H1 (cell line): Measurements from ENCODE around the gene OTOGL. TPM values are rescaled to one million over a fixed set of nuclear protein-coding genes. Genes with fewer than 3 reads are reported as not detected.

Experiments
- CTCF ChIA-PET: fragments of 300-600 bp; sonication (Branson Sonifier 250); formaldehyde crosslinking; loops from one replicate; lab custom pipeline; 2021; ENCODE audit not compliant: partially characterized antibody; lab: Charles Lee
- POLR2A ChIA-PET: fragments of 300-600 bp; sonication (Branson Sonifier 250); formaldehyde crosslinking; loops from one replicate; lab custom pipeline; 2021; ENCODE audit warnings: inconsistent platforms; ENCODE audit not compliant: partially characterized antibody; lab: Charles Lee
- DNase-seq, 2 experiments: peaks; one replicate each; pipeline versions ENCODE4 v3.0.0 to v3.0.0-alpha.2; 2010 to 2022; ENCODE audit warnings: low spot score in 2 of 2, low read depth in 1 of 2, mixed read lengths in 1 of 2
- FAIRE-seq: peaks from 2 replicates; lab custom pipeline; 2011; peaks lifted over from hg19 to GRCh38; lab: Jason Lieb, UNC
- H2AFZ ChIP-seq: 2 replicates; pipeline ENCODE4 v1.8.1; 2012; ENCODE audit warnings: low read length, inconsistent platforms
- H2AK5ac ChIP-seq: 2 replicates; pipeline ENCODE4 v1.6.1; 2013; ENCODE audit warnings: low read depth, low read length
- H2BK120ac ChIP-seq: replicated peaks from 2 replicates; pipeline ENCODE3; 2013; ENCODE audit warnings: low read depth, low read length, inconsistent platforms
- H2BK12ac ChIP-seq: 2 replicates; pipeline ENCODE4 v1.6.1; 2013; ENCODE audit warnings: low read depth, low read length
- H2BK15ac ChIP-seq: 2 replicates; pipeline ENCODE4 v1.6.1; 2013; ENCODE audit warnings: low read length
- H2BK20ac ChIP-seq: 2 replicates; pipeline ENCODE4 v1.6.1; 2013; ENCODE audit warnings: low read length
- H2BK5ac ChIP-seq: 2 replicates; pipeline ENCODE4 v1.6.1; 2013; ENCODE audit warnings: low read depth, low read length
- H3K14ac ChIP-seq: 2 replicates; pipeline ENCODE4 v1.6.1; 2013; ENCODE audit warnings: inconsistent platforms; ENCODE audit not compliant: insufficient read length
- H3K18ac ChIP-seq: 2 replicates; pipeline ENCODE4 v1.6.1; 2013; ENCODE audit warnings: low read length; ENCODE audit errors: extremely low read depth
- H3K23ac ChIP-seq: 2 replicates; pipeline ENCODE4 v1.6.1; 2013; ENCODE audit warnings: inconsistent platforms; ENCODE audit not compliant: insufficient read length
- H3K23me2 ChIP-seq: 2 replicates; pipeline ENCODE4 v1.6.1; 2013; ENCODE audit warnings: low read depth, low read length
- H3K27ac ChIP-seq: 2 replicates; pipeline ENCODE4 v1.6.1; 2011; ENCODE audit warnings: low read depth, low read length, inconsistent platforms
- H3K27me3 ChIP-seq, 4 experiments: replicated peaks in 1 of 4; 1 replicate in 1 of 4; 2 replicates in 3 of 4; pipeline versions ENCODE4 v1.6.1 to v1.8.1; 2011 to 2013; ENCODE audit warnings: low read length in 3 of 4, mild to moderate bottlenecking in 3 of 4, inconsistent platforms in 2 of 4, mixed read lengths in 2 of 4, moderate library complexity in 1 of 4; ENCODE audit not compliant: control insufficient read depth in 3 of 4, insufficient read depth in 3 of 4; ENCODE audit errors: extremely low read depth in 1 of 4
- H3K36me3 ChIP-seq, 4 experiments: 2 replicates each; pipeline versions ENCODE4 v1.6.1 to v1.8.1; 2011 to 2013; ENCODE audit warnings: mild to moderate bottlenecking in 4 of 4, low read length in 3 of 4, moderate library complexity in 2 of 4, control low read depth in 1 of 4, inconsistent platforms in 1 of 4; ENCODE audit not compliant: insufficient read depth in 4 of 4, control insufficient read depth in 2 of 4
- H3K4ac ChIP-seq: replicated peaks from 2 replicates; pipeline ENCODE3; 2013; ENCODE audit warnings: low read length, low read depth, mixed read lengths, inconsistent platforms; ENCODE audit not compliant: insufficient read length
- H3K4me1 ChIP-seq, 4 experiments: replicated peaks in 1 of 4; 1 replicate in 1 of 4; 2 replicates in 3 of 4; pipeline versions ENCODE4 v1.6.1 to v1.8.1; 2011 to 2013; ENCODE audit warnings: low read length in 3 of 4, inconsistent platforms in 2 of 4, mixed read lengths in 1 of 4; ENCODE audit not compliant: insufficient read depth in 4 of 4, control insufficient read depth in 3 of 4
- H3K4me2 ChIP-seq, 2 experiments: 2 replicates each; pipeline versions ENCODE4 v1.6.1 to v1.8.1; 2011 to 2013; ENCODE audit warnings: low read depth in 2 of 2, low read length in 2 of 2, control low read depth in 1 of 2, inconsistent platforms in 1 of 2, mild to moderate bottlenecking in 1 of 2; ENCODE audit not compliant: insufficient read depth in 1 of 2
- H3K4me3 ChIP-seq, 4 experiments: fragments of 200-600, 300-600 bp in 1 of 4; sonication (generic), shearing (Covaris generic), sonication (Bioruptor Twin) in 1 of 4; 2 replicates each; pipeline versions ENCODE4 v1.5.1 to v1.8.1; 2011 to 2016; ENCODE audit warnings: low read length in 4 of 4, low read depth in 3 of 4, control low read depth in 2 of 4, inconsistent platforms in 2 of 4, mild to moderate bottlenecking in 2 of 4, mixed read lengths in 1 of 4, moderate library complexity in 1 of 4; ENCODE audit not compliant: insufficient read depth in 2 of 4; ENCODE audit errors: extremely low read depth in 1 of 4
- H3K56ac ChIP-seq: replicated peaks from 2 replicates; pipeline ENCODE3; 2013; ENCODE audit warnings: low read depth, mild to moderate bottlenecking, mixed read lengths, low read length, inconsistent platforms; ENCODE audit not compliant: insufficient read length
- H3K79me1 ChIP-seq: 2 replicates; pipeline ENCODE4 v1.6.1; 2013; ENCODE audit warnings: low read depth, low read length, control low read depth
- H3K79me2 ChIP-seq, 2 experiments: 2 replicates each; pipeline versions ENCODE4 v1.6.1 to v1.8.1; 2012 to 2013; ENCODE audit warnings: low read length in 2 of 2, mild to moderate bottlenecking in 2 of 2, inconsistent platforms in 1 of 2; ENCODE audit not compliant: insufficient read depth in 2 of 2, control insufficient read depth in 1 of 2
- H3K9ac ChIP-seq, 4 experiments: replicated peaks in 1 of 4; 1 replicate in 1 of 4; 2 replicates in 3 of 4; pipeline versions ENCODE4 v1.6.1 to v1.8.1; 2011 to 2013; ENCODE audit warnings: low read depth in 3 of 4, low read length in 3 of 4, control low read depth in 2 of 4, mild to moderate bottlenecking in 2 of 4, moderate library complexity in 2 of 4, inconsistent platforms in 1 of 4; ENCODE audit errors: extremely low read depth in 1 of 4
- H3K9me3 ChIP-seq, 2 experiments: 2 replicates each; pipeline versions ENCODE4 v1.6.1 to v1.8.1; 2012 to 2013; ENCODE audit warnings: mild to moderate bottlenecking in 2 of 2, moderate library complexity in 2 of 2, control low read depth in 1 of 2, inconsistent platforms in 1 of 2, low read depth in 1 of 2, low read length in 1 of 2, mixed read lengths in 1 of 2; ENCODE audit not compliant: insufficient read depth in 2 of 2
- H4K20me1 ChIP-seq, 2 experiments: replicated peaks in 1 of 2; 2 replicates each; pipeline versions ENCODE3 to v1.8.1; 2011 to 2013; ENCODE audit warnings: inconsistent platforms in 2 of 2, low read length in 2 of 2, mild to moderate bottlenecking in 1 of 2; ENCODE audit not compliant: insufficient read depth in 2 of 2, control insufficient read depth in 1 of 2
- H4K5ac ChIP-seq: 2 replicates; pipeline ENCODE4 v1.6.1; 2013; ENCODE audit warnings: low read length, low read depth, mixed read lengths, inconsistent platforms; ENCODE audit not compliant: insufficient read length
- H4K8ac ChIP-seq: 2 replicates; pipeline ENCODE4 v1.8.0; 2013; ENCODE audit warnings: mild to moderate bottlenecking, moderate library complexity, low read length, inconsistent platforms; ENCODE audit not compliant: insufficient read depth; ENCODE audit errors: extremely low read depth
- H4K91ac ChIP-seq: replicated peaks from 2 replicates; pipeline ENCODE3; 2013; ENCODE audit warnings: low read length, mixed read lengths, inconsistent platforms; ENCODE audit not compliant: insufficient read length
- RAD21 ChIP-seq, 2 experiments: IDR thresholded peaks in 1 of 2; conservative IDR thresholded peaks in 1 of 2; 2 replicates each; pipeline ENCODE4 v1.6.1; 2011; ENCODE audit warnings: low read depth in 2 of 2, low read length in 2 of 2, improper control_type of control experiment in 1 of 2, inconsistent platforms in 1 of 2, mild to moderate bottlenecking in 1 of 2, moderate library complexity in 1 of 2
- SUZ12 ChIP-seq: fragments of 200-600 bp; sonication (generic); IDR thresholded peaks from 2 replicates; pipeline ENCODE4 v1.6.1; 2012; ENCODE audit warnings: mild to moderate bottlenecking, inconsistent platforms, low read length, moderate library complexity, mixed read lengths
- YY1 ChIP-seq: IDR thresholded peaks from 2 replicates; pipeline ENCODE4 v1.6.1; 2011; ENCODE audit warnings: low read depth, mild to moderate bottlenecking, low read length
- WGBS, 2 experiments: shearing (Covaris generic) in 1 of 2; methylation state at CpG; one replicate each; pipeline versions ENCODE4 v1.1.6 to v1.1.7; 2013 to 2015; ENCODE audit warnings: low lambda C conversion rate in 2 of 2, mixed read lengths in 2 of 2, inconsistent platforms in 1 of 2, low coverage in 1 of 2, missing lambda C conversion rate in 1 of 2; ENCODE audit not compliant: insufficient replicate concordance in 2 of 2, insufficient coverage in 1 of 2, insufficient read length in 1 of 2; ENCODE audit errors: extremely low coverage in 1 of 2, missing lambda C conversion rate in 1 of 2; 5-methylcytosine and 5-hydroxymethylcytosine counted together
- polyA plus RNA-seq, 7 experiments: library from polyadenylated mRNA; depleted of rRNA in 3 of 7; stranded (reverse) in 5 of 7; unstranded in 2 of 7; fragments of >200 nt in 5 of 7; fragments of 200-250 nt in 2 of 7; gene quantifications; 1 replicate in 5 of 7; 2 replicates in 1 of 7; 4 replicates in 1 of 7; pipeline versions ENCODE4 v1.2.1 to v1.2.3, GENCODE V29; 2011 to 2013; ENCODE audit warnings: missing spikeins in 2 of 7, mixed read lengths in 2 of 7
- total RNA-seq: library from RNA; stranded (reverse); fragmentation: NEBNext Ultra II Directional; extraction: Animal tissue kit (Norgen Biotek cat#: 25700); gene quantifications from 2 replicates; pipeline ENCODE4 v1.2.1, GENCODE V29; 2021
- TF ChIP-seq, protein P1 (sequence below), 3 experiments: IDR thresholded peaks; 1 replicate in 2 of 3; 2 replicates in 1 of 3; pipeline versions ENCODE4 v1.5.1 to v1.6.1; 2011; ENCODE audit warnings: low read length in 3 of 3, mild to moderate bottlenecking in 3 of 3, inconsistent platforms in 2 of 3, low read depth in 1 of 3, moderate library complexity in 1 of 3; ENCODE audit not compliant: insufficient read depth in 1 of 3; ENCODE audit errors: control extremely low read depth in 1 of 3

OTOGL gene
- total and polyA plus RNA-seq, 2 of the 8 experiments (the other 6 are each of a cell fraction or from before 2014, with no cell fraction given) = 0.12 to 0.17 TPM

- H3K79me2 ChIP-seq = no peaks in the 10 kb centered on the region
- no peak overlapping the region for H3K4me3 ChIP-seq
- H3K23ac ChIP-seq = no peak overlapping the region
- no peak for DNase-seq
- H2AFZ ChIP-seq = no peak overlapping the region
- no peak overlapping the region for H4K8ac ChIP-seq
- H3K4me1 ChIP-seq = no peaks in the 10 kb centered on the region
- ChIA-PET POLR2A (no interaction called here), CTCF (interaction anchor here (0.7 to 8.5 kb wide), 28 partner anchors 8 to 1415 kb away, joined by 3 to 136 read pairs (median 4); no protein-coding TSS in a partner anchor)
- no peak overlapping the region for H2BK12ac ChIP-seq
- H3K9me3 ChIP-seq = no peaks in the 10 kb centered on the region
- no peaks in the 10 kb centered on the region for H3K27me3 ChIP-seq
- H3K36me3 ChIP-seq = no peaks in the 10 kb centered on the region
- no peak overlapping the region for H2BK5ac ChIP-seq
- no peak overlapping the region for H3K14ac ChIP-seq
- no peak overlapping the region for H3K18ac ChIP-seq
- H2BK120ac ChIP-seq = no peak overlapping the region
- 13% methylated on average over 1 of the region's 1 CpG; no CpG with 5 or more reads in 1 of the 2 experiments for WGBS, 2 experiments
- no peak overlapping the region for H4K91ac ChIP-seq
- H4K20me1 ChIP-seq = no peaks in the 10 kb centered on the region
- no peaks in the 10 kb centered on the region for H3K23me2 ChIP-seq
- no peak overlapping the region for H3K27ac ChIP-seq
- H3K4ac ChIP-seq = no peak overlapping the region
- no peak overlapping the region for H3K4me2 ChIP-seq
- no peak overlapping the region for H2BK15ac ChIP-seq
- H3K56ac ChIP-seq = no peak overlapping the region
- H2BK20ac ChIP-seq = no peak overlapping the region
- H4K5ac ChIP-seq = no peak overlapping the region
- FAIRE-seq = peak; percentile 60
- H3K9ac ChIP-seq = no peak overlapping the region
- H3K79me1 ChIP-seq = no peaks in the 10 kb centered on the region
- TF ChIP-seq YY1 (0 out of 2 replicates have a peak, but pooled peaks have one; percentile 15), RAD21 (IDR thresholded peaks at IDR 0.05 in 1 of 2, conservative IDR thresholded peaks at IDR 0.05 in 1 of 2; ENCODE audit: low read depth in 2 of 2, low read length in 2 of 2) (peak; percentile 63 to 76), SUZ12 (no peak)
- TF ChIP-seq, protein P1, sequence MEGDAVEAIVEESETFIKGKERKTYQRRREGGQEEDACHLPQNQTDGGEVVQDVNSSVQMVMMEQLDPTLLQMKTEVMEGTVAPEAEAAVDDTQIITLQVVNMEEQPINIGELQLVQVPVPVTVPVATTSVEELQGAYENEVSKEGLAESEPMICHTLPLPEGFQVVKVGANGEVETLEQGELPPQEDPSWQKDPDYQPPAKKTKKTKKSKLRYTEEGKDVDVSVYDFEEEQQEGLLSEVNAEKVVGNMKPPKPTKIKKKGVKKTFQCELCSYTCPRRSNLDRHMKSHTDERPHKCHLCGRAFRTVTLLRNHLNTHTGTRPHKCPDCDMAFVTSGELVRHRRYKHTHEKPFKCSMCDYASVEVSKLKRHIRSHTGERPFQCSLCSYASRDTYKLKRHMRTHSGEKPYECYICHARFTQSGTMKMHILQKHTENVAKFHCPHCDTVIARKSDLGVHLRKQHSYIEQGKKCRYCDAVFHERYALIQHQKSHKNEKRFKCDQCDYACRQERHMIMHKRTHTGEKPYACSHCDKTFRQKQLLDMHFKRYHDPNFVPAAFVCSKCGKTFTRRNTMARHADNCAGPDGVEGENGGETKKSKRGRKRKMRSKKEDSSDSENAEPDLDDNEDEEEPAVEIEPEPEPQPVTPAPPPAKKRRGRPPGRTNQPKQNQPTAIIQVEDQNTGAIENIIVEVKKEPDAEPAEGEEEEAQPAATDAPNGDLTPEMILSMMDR (IDR thresholded peaks at IDR 0.05; ENCODE audit: control extremely low read depth in 1 of 3, insufficient read depth in 1 of 3, low read depth in 1 of 3, low read length in 3 of 3) = peak in 2 of 3 experiments; percentile 64 to 67; a peak in 3 of 4 replicates
- no peak overlapping the region for H2AK5ac ChIP-seq
These were observed 95.9 kb downstream of the OTOGL start for GRCh38 chr12:80195074-80195726.
